Epithelial cell of proximal tubule (primary cell): ENCODE data around the gene FGF10. TPM values are rescaled to one million over a fixed set of nuclear protein-coding genes. Genes with fewer than 3 reads are reported as not detected.

Source experiments
- DNase-seq: peaks from one replicate; pipeline ENCODE4 v3.0.0-alpha.2; 2011; ENCODE audit warnings: low read depth
- H3K4me3 ChIP-seq: 2 replicates; pipeline ENCODE4 v1.5.1; 2011; ENCODE audit warnings: low read depth, mild to moderate bottlenecking, low read length
- CTCF ChIP-seq: conservative IDR thresholded peaks from 2 replicates; pipeline ENCODE4 v1.5.1; 2012; ENCODE audit warnings: low read depth, mild to moderate bottlenecking, low read length
- total RNA-seq: library from RNA; depleted of rRNA; stranded (reverse); fragments of >200 nt; gene quantifications from 2 replicates; pipeline ENCODE4 v1.2.3, GENCODE V29; 2015

Gene FGF10
- total RNA-seq, 1 donor from 2014 or later = not detected

DNA sequence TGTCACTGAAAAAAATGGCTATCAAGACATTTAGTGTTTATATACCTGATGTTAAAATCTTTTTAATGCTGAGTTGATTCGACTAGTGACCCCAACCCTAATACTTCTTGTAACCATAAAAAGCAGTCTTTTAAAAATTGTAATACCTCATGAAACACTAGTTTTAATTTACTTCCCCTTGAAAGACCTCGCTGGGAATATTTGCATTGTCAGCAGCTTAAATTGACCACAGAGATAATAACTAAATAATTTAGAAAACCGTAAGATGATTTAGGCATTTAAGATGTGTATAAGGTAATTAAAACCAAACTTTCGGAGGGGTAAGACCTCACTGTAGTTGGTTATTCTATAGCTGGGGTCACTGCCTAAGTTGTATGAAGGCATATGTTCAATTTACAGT, 89.8 kb downstream of the FGF10 start:
- H3K4me3 ChIP-seq = no peak overlapping the region
- TF ChIP-seq CTCF = no peak
- DNase-seq = no peak

- TF ChIP-seq CTCF = no peak
- H3K4me3 ChIP-seq = no peak overlapping the region
- no peak for DNase-seq
These were observed 94.7 kb downstream of the FGF10 start for GRCh38 chr5:44294516-44294915.

DNA sequence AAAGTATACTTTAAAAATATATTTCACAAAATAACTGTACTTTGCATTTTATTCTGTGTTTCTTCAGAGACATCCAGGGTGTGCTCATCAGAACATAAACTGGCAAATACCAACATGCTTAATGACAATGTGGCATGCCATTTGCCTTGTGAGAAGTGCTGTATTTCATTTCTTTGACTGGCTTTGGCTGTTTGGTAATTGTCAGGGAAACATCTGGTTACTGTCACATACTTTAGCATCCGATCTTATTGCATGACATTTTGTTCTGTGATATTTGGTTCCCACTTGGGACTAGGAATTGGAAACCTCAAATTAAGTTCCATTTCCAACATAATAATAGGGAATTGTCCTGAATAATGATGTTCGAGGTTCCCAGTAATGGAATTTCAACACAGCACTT, 96.5 kb downstream of the FGF10 start:
- no peak overlapping the region for H3K4me3 ChIP-seq
- no peak for TF ChIP-seq CTCF
- no peak for DNase-seq

DNA sequence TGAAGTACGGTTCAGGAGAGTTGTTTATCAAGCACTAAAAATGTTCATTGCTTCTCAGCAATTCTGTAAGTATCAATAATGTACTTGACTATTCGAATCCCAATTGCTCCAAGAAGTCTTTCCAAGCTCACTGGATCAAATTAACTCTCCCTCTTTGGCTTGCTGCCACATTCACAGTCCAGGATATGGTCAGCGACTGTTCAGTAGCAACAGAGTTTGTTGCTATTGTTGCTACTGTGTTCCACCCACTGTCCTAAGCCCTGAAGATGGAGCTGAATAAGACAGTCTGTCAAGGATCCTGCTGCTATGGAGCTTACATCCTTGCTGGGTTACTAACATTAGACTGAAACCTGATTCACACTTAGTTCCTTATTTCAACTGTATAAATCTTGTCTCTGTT, 110.8 kb downstream of the FGF10 start:
- no peak overlapping the region for H3K4me3 ChIP-seq
- TF ChIP-seq CTCF = no peak
- DNase-seq = no peak

DNA sequence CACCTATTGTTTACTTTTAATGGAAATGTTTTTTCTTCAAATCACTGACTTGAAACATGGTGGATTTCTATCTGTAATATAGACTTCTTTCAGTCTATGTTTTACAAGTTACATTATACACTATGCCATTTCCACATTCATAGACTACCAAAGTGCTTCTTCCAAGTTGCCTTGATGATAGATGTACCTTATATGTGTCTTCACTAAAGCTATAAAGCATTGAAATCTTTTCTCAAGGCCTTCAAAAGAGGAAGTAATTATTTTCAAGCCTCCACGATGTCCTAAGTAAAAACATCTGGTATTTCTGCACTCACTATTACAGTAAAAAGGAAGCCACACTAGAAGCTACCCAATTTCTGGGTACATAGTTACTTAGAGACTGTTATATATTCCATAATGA, 113.3 kb downstream of the FGF10 start:
- DNase-seq = no peak
- TF ChIP-seq CTCF = no peak
- no peak overlapping the region for H3K4me3 ChIP-seq

- no peak for TF ChIP-seq CTCF
- no peak overlapping the region for H3K4me3 ChIP-seq
- no peak for DNase-seq
These were observed 113.9 kb downstream of the FGF10 start for GRCh38 chr5:44275329-44275728.

- TF ChIP-seq CTCF = no peak
- no peak for DNase-seq
These were observed 121.3 kb downstream of the FGF10 start for GRCh38 chr5:44267909-44268308.

More at GRCh38 chr5:44267909-44268308, 121.3 kb downstream of the FGF10 start:
- H3K4me3 ChIP-seq = no peak overlapping the region
